Hepatocyte (in vitro differentiated cells): ENCODE measurements around the gene KNDC1. TPM values are rescaled to one million over a fixed set of nuclear protein-coding genes. Genes with fewer than 3 reads are reported as not detected.

Experiments
- DNase-seq: peaks from one replicate; pipeline ENCODE4 v3.0.0-alpha.2; 2016; ENCODE audit warnings: low spot score
- H2AFZ ChIP-seq: fragments of 200-600 bp; sonication (generic); 2 replicates; pipeline ENCODE4 v1.6.0; 2016; ENCODE audit warnings: antibody characterized with exemption, mild to moderate bottlenecking
- H3K27ac ChIP-seq: fragments of 200-600 bp; sonication (generic); 2 replicates; pipeline ENCODE4 v1.5.1; 2016; ENCODE audit warnings: mild to moderate bottlenecking
- H3K27me3 ChIP-seq: fragments of 200-600 bp; sonication (generic); 2 replicates; pipeline ENCODE4 v1.6.1; 2016
- H3K36me3 ChIP-seq: fragments of 200-600 bp; sonication (generic); replicated peaks from 2 replicates; pipeline ENCODE4 v1.5.1; 2016; ENCODE audit warnings: low read depth; ENCODE audit not compliant: insufficient read depth
- H3K4me1 ChIP-seq: fragments of 200-600 bp; sonication (generic); 2 replicates; pipeline ENCODE4 v1.5.1; 2016; ENCODE audit warnings: mild to moderate bottlenecking, moderate library complexity; ENCODE audit not compliant: insufficient read depth
- H3K4me2 ChIP-seq: fragments of 200-600 bp; sonication (generic); 2 replicates; pipeline ENCODE4 v1.6.0; 2016
- H3K4me3 ChIP-seq: fragments of 200-600 bp; sonication (generic); 2 replicates; pipeline ENCODE4 v1.5.1; 2016; ENCODE audit warnings: mild to moderate bottlenecking
- H3K79me2 ChIP-seq: fragments of 200-600 bp; sonication (generic); 2 replicates; pipeline ENCODE4 v1.6.0; 2017; ENCODE audit warnings: mild to moderate bottlenecking
- H3K9me2 ChIP-seq: fragments of 200-600 bp; sonication (generic); replicated peaks from 2 replicates; pipeline ENCODE4 v1.6.0; 2017; ENCODE audit warnings: mild to moderate bottlenecking; ENCODE audit not compliant: insufficient read depth
- H3K9me3 ChIP-seq: fragments of 200-600 bp; sonication (generic); 2 replicates; pipeline ENCODE4 v1.5.1; 2016; ENCODE audit warnings: low read depth, mild to moderate bottlenecking
- H4K20me1 ChIP-seq: fragments of 200-600 bp; sonication (generic); 2 replicates; pipeline ENCODE4 v1.6.0; 2016; ENCODE audit warnings: mild to moderate bottlenecking; ENCODE audit not compliant: insufficient read depth, poor library complexity, severe bottlenecking
- EZH2 ChIP-seq: fragments of 200-600 bp; sonication (generic); IDR thresholded peaks from 2 replicates; pipeline ENCODE4 v1.6.1; 2016; ENCODE audit warnings: antibody characterized with exemption, mild to moderate bottlenecking, borderline replicate concordance
- EZH2phosphoT487 ChIP-seq: fragments of 200-600 bp; sonication (generic); IDR thresholded peaks from one replicate; pipeline ENCODE4 v1.6.1; 2018; ENCODE audit warnings: antibody characterized with exemption, mild to moderate bottlenecking, low read depth, moderate library complexity; ENCODE audit not compliant: unreplicated experiment, severe bottlenecking
- WGBS: methylation state at CpG from one replicate; pipeline ENCODE4 v1.1.6; 2016; ENCODE audit warnings: low lambda C conversion rate; ENCODE audit errors: missing lambda C conversion rate; 5-methylcytosine and 5-hydroxymethylcytosine counted together
- polyA plus RNA-seq: library from polyadenylated mRNA; unstranded; fragments of >200 nt; fragmentation: Nextera tagmentation; extraction: Ambion mirVana; gene quantifications from 2 replicates; pipeline ENCODE4 v1.2.1, GENCODE V29; 2016
- total RNA-seq: library from RNA; depleted of rRNA; stranded (reverse); fragments of >200 nt; gene quantifications from 2 replicates; pipeline ENCODE4 v1.2.3, GENCODE V29; 2014
- TF ChIP-seq, protein P1 (sequence below): fragments of 200-600 bp; sonication (generic); IDR thresholded peaks from 2 replicates; pipeline ENCODE4 v1.5.1; 2016; ENCODE audit warnings: antibody characterized with exemption, mild to moderate bottlenecking; ENCODE audit not compliant: poor library complexity

Gene KNDC1
- total and polyA plus RNA-seq, 2 experiments from 2014 or later, result 3.8 to 4.3 TPM

DNA sequence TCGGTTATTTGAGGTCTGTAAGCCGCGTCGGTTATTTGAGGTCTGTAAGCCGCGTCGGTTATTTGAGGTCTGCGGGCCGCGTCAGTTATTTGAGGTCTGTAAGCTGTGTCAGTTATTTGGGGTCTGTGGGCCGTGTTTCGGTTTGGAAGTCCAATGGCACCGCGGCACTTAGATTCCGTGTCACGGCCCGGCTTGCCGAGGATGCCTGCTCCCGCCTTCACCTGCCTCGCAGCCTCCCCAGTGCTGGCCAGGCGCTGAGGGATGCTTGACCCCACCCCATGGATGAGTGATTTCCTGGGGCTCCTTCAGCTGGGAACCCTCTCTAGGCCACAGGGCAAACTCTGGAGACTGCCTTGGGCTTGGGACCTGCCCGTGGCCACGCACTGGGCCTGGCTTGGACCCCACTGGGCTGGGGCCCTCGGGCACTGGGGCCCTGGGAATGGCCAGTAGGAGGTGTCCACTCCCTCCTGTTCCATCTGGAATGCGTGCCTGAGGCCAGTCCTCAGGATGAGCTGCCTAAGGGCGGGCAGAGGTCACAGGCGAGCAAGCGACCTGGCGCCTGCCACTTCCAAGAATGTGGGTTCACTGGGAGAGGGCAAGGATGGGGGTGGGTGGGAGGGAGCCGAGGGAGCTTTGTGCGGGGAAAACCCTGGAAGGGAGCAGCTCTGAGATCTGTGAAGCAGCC is 46.7 kb upstream of the KNDC1 start:
- Histone ChIP-seq H3K36me3 (no peaks in the 10 kb centered on the region), H3K9me2 (no peaks in the 10 kb centered on the region), H4K20me1 (no peaks in the 10 kb centered on the region), H2AFZ (no peak overlapping the region), H3K4me3 (no peak overlapping the region), H3K9me3 (no peaks in the 10 kb centered on the region), H3K79me2 (no peaks in the 10 kb centered on the region), H3K4me1 (no peaks in the 10 kb centered on the region), H3K27ac (no peak overlapping the region), H3K4me2 (no peak overlapping the region), H3K27me3 (no peaks in the 10 kb centered on the region)
- TF ChIP-seq EZH2, result no peak
- TF ChIP-seq, protein P1, sequence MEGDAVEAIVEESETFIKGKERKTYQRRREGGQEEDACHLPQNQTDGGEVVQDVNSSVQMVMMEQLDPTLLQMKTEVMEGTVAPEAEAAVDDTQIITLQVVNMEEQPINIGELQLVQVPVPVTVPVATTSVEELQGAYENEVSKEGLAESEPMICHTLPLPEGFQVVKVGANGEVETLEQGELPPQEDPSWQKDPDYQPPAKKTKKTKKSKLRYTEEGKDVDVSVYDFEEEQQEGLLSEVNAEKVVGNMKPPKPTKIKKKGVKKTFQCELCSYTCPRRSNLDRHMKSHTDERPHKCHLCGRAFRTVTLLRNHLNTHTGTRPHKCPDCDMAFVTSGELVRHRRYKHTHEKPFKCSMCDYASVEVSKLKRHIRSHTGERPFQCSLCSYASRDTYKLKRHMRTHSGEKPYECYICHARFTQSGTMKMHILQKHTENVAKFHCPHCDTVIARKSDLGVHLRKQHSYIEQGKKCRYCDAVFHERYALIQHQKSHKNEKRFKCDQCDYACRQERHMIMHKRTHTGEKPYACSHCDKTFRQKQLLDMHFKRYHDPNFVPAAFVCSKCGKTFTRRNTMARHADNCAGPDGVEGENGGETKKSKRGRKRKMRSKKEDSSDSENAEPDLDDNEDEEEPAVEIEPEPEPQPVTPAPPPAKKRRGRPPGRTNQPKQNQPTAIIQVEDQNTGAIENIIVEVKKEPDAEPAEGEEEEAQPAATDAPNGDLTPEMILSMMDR, result no peak
- 93% methylated on average over 29 of the region's 31 CpGs for WGBS
- DNase-seq, result no peak

GRCh38 chr10:133113847-133114246 is 46.2 kb upstream of the KNDC1 start:
- H3K4me1 ChIP-seq, result no peaks in the 10 kb centered on the region
- no peaks in the 10 kb centered on the region for H3K36me3 ChIP-seq
- H3K27me3 ChIP-seq, result no peaks in the 10 kb centered on the region
- no peaks in the 10 kb centered on the region for H3K9me3 ChIP-seq
- no peak overlapping the region for H2AFZ ChIP-seq
- H3K9me2 ChIP-seq, result no peaks in the 10 kb centered on the region
- H3K27ac ChIP-seq, result no peak overlapping the region
- H4K20me1 ChIP-seq, result no peaks in the 10 kb centered on the region
- no peak overlapping the region for H3K4me3 ChIP-seq
- TF ChIP-seq, protein P1, result no peak
- TF ChIP-seq EZH2phosphoT487 (no peak), EZH2 (no peak)
- WGBS, result 88% methylated on average over 12 of the region's 12 CpGs
- no peaks in the 10 kb centered on the region for H3K79me2 ChIP-seq
- no peak for DNase-seq
- H3K4me2 ChIP-seq, result no peak overlapping the region

DNA sequence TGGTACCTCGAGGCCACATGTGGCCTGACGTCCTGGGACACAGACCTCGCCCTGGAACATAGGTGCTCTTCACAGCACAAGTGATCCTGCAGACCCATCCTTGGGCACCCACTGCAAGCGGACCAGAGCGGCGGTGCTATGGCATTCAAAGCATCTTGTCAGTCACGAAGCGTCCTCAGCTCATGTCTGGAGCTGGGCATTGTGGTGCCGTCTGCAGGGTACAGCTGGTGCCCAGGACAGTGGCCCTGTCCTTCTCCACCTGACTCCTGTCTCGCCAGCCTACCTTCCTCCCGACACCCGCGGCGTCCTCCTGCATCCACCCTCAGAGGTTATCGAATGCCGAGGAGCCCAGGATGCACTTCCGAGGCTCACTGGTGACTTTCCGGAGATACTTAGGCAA is 45.8 kb upstream of the KNDC1 start:
- H3K4me3 ChIP-seq, result no peak overlapping the region
- H3K79me2 ChIP-seq, result no peaks in the 10 kb centered on the region
- no peak for DNase-seq
- H3K4me1 ChIP-seq, result no peaks in the 10 kb centered on the region
- H3K9me2 ChIP-seq, result no peaks in the 10 kb centered on the region
- H4K20me1 ChIP-seq, result no peaks in the 10 kb centered on the region
- H3K4me2 ChIP-seq, result no peak overlapping the region
- H2AFZ ChIP-seq, result no peak overlapping the region
- no peaks in the 10 kb centered on the region for H3K36me3 ChIP-seq
- WGBS, result 87% methylated on average over 18 of the region's 18 CpGs
- TF ChIP-seq EZH2 (no peak), EZH2phosphoT487 (no peak)
- TF ChIP-seq, protein P1, result no peak
- no peak overlapping the region for H3K27ac ChIP-seq
- H3K27me3 ChIP-seq, result no peaks in the 10 kb centered on the region
- H3K9me3 ChIP-seq, result no peaks in the 10 kb centered on the region
